PC-3 (cell line): ENCODE measurements around the gene CFAP73. TPM values are rescaled to one million over a fixed set of nuclear protein-coding genes. Genes with fewer than 3 reads are reported as not detected.

Source experiments
- ATAC-seq: fragments of 200-7000 bp; cut with Tn5 transposase; 2 replicates; pipeline ENCODE4 v1.9.1; 2020; ENCODE audit warnings: mild to moderate bottlenecking, moderate library complexity
- BruUV-seq: library from RNA; stranded (reverse); fragments of 400-500 nt; replicated peaks from 2 replicates; lab custom pipeline; 2021; lab: Mats Ljungman, UMichigan
- CTCF ChIA-PET: fragments of 300-600 bp; sonication (Branson Sonifier 250); formaldehyde crosslinking; loops from one replicate; lab custom pipeline; 2022; ENCODE audit warnings: antibody characterized with exemption; lab: Charles Lee
- POLR2A ChIA-PET: fragments of 300-600 bp; sonication (Branson Sonifier 250); formaldehyde crosslinking; loops from one replicate; lab custom pipeline; 2022; ENCODE audit warnings: antibody characterized with exemption; ENCODE audit not compliant: unreplicated experiment; lab: Charles Lee
- DNase-seq: peaks from one replicate; pipeline ENCODE4 v3.0.0-alpha.2; 2015
- H2AFZ ChIP-seq: fragments of 300-600 bp; sonication (generic); 2 replicates; pipeline ENCODE4 v1.6.0; 2016; ENCODE audit warnings: antibody characterized with exemption, low read length
- H3F3A ChIP-seq: fragments of 300-600 bp; sonication (generic); one replicate; pipeline ENCODE4 v1.6.0; 2017; ENCODE audit warnings: antibody characterized with exemption, low read length, control low read depth, mild to moderate bottlenecking; ENCODE audit not compliant: unreplicated experiment
- H3K27ac ChIP-seq: fragments of 300-600 bp; sonication (generic); 2 replicates; pipeline ENCODE4 v1.5.1; 2016; ENCODE audit warnings: mild to moderate bottlenecking, low read length
- H3K27me3 ChIP-seq: fragments of 300-600 bp; sonication (generic); 2 replicates; pipeline ENCODE4 v1.6.1; 2016; ENCODE audit warnings: low read length, mixed read lengths
- H3K36me3 ChIP-seq: fragments of 300-600 bp; sonication (generic); 2 replicates; pipeline ENCODE4 v1.6.1; 2016; ENCODE audit warnings: low read depth, mixed run types, low read length, mixed read lengths
- H3K4me1 ChIP-seq: fragments of 300-600 bp; sonication (generic); 2 replicates; pipeline ENCODE4 v1.5.1; 2016; ENCODE audit warnings: low read length; ENCODE audit not compliant: insufficient read depth
- H3K4me2 ChIP-seq: fragments of 300-600 bp; sonication (generic); 2 replicates; pipeline ENCODE4 v1.6.0; 2016; ENCODE audit warnings: low read length
- H3K4me3 ChIP-seq: fragments of 300-600 bp; sonication (generic); 2 replicates; pipeline ENCODE4 v1.5.1; 2016; ENCODE audit warnings: mild to moderate bottlenecking, low read length, mixed read lengths
- H3K79me2 ChIP-seq: fragments of 300-600 bp; sonication (generic); 2 replicates; pipeline ENCODE4 v1.6.1; 2017; ENCODE audit warnings: low read length, mixed read lengths
- H3K9ac ChIP-seq: fragments of 300-600 bp; sonication (generic); 2 replicates; pipeline ENCODE4 v1.6.0; 2016; ENCODE audit warnings: mild to moderate bottlenecking, low read length
- H3K9me2 ChIP-seq: fragments of 300-600 bp; sonication (generic); replicated peaks from 2 replicates; pipeline ENCODE4 v1.6.1; 2016; ENCODE audit warnings: mixed run types, low read length, mixed read lengths
- H3K9me3 ChIP-seq: fragments of 300-600 bp; sonication (generic); 2 replicates; pipeline ENCODE4 v1.6.1; 2016; ENCODE audit warnings: low read length, mixed read lengths
- H4K20me1 ChIP-seq: fragments of 300-600 bp; sonication (generic); 2 replicates; pipeline ENCODE4 v1.6.1; 2016; ENCODE audit warnings: low read length, mixed read lengths
- EZH2 ChIP-seq: fragments of 300-600 bp; sonication (generic); IDR thresholded peaks from one replicate; pipeline ENCODE4 v1.6.1; 2017; ENCODE audit warnings: antibody characterized with exemption, mild to moderate bottlenecking, low read length; ENCODE audit not compliant: unreplicated experiment
- EZH2phosphoT487 ChIP-seq: fragments of 300-600 bp; sonication (generic); IDR thresholded peaks from 2 replicates; pipeline ENCODE4 v1.6.1; 2018; ENCODE audit warnings: mild to moderate bottlenecking, antibody characterized with exemption, low read length, borderline replicate concordance
- intact Hi-C: fragments of 100-400 bp; cut with micrococcal nuclease; formaldehyde crosslinking; loops from 2 replicates; pipeline ENCODE4 v1.9.0; 2023
- total RNA-seq: library from RNA; depleted of rRNA; stranded (reverse); fragments of >200 nt; gene quantifications from 2 replicates; pipeline ENCODE4 v1.2.3, GENCODE V29; 2014
- TF ChIP-seq, protein P1 (sequence below): fragments of 300-600 bp; sonication (generic); conservative IDR thresholded peaks from 2 replicates; pipeline ENCODE4 v1.5.1; 2017; ENCODE audit warnings: antibody characterized with exemption, low read depth, mild to moderate bottlenecking, low read length

Gene CFAP73
- total RNA-seq, 1 experiment from 2014 or later: not detected

DNA sequence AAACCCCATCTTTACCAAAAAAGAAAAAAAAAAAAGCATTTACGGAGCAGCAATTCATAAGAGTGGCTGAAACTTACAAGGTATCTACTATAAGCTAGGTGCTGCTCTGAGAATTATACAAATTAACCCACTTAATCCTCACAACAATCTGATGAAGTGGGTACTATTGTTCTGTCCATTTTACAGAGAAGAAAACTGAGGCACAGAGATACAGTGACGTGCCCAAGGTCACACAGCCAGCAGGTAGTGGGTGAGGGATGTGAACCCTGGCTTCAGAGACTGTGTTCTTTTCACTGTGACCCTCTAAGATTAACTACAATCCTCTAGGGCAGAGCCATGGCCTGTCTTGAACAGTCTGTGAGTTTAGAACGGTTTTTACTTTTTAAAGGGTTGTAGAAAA, 32.5 kb downstream of the CFAP73 start:
- Histone ChIP-seq H3K4me1 (peaks cover 20% of the 10 kb centered on the region), H4K20me1 (peaks cover 35% of the 10 kb centered on the region), H3K36me3 (peaks cover 51% of the 10 kb centered on the region), H3K4me2 (no peak overlapping the region), H3K4me3 (no peak overlapping the region), H2AFZ (no peak overlapping the region), H3K27me3 (no peaks in the 10 kb centered on the region), H3F3A (no peaks in the 10 kb centered on the region), H3K79me2 (peaks cover 70% of the 10 kb centered on the region), H3K9ac (no peak overlapping the region), H3K9me2 (no peaks in the 10 kb centered on the region), H3K9me3 (no peaks in the 10 kb centered on the region), H3K27ac (no peak overlapping the region)
- BruUV-seq: no TSS peak
- ChIA-PET POLR2A (interaction anchor here (0.6 to 0.7 kb wide), 2 partner anchors 77 to 1340 kb away, joined by 3 to 6 read pairs; partner anchors contain the start of gene MAPKAPK5), CTCF (no interaction called here)
- TF ChIP-seq EZH2: no peak
- no peak for DNase-seq
- intact Hi-C loops: no loop called here
- ATAC-seq: no peak

DNA sequence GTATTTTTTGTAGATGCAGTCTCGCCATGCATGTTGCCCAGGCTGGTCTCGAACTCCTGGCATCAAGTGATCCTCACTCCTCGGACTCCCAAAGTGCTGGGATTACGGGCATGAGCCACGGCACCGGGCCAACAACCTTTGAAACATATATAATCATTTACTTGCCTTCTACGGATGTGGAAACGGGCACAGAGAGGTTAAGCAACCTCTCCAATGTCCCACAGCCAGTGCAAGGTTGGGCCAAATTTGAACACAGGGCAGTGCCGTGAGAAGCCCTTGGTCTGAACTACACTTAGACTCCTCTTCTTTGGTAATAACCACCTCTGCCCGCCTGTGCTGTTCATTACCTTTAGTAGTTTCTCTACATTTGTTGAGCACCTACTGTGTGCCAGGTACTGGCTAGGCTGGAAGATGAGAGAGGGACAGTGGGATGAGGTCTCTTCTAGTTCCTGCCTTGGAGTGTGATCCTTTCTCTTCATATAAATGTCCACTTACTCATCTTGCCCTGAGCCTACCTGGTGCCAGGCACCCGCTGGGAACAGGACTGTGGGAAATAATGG, 33.6 kb downstream of the CFAP73 start:
- DNase-seq: no peak
- ATAC-seq: no peak
- H3K9me3 ChIP-seq: no peaks in the 10 kb centered on the region
- H3K9ac ChIP-seq: no peak overlapping the region
- TF ChIP-seq, protein P1, sequence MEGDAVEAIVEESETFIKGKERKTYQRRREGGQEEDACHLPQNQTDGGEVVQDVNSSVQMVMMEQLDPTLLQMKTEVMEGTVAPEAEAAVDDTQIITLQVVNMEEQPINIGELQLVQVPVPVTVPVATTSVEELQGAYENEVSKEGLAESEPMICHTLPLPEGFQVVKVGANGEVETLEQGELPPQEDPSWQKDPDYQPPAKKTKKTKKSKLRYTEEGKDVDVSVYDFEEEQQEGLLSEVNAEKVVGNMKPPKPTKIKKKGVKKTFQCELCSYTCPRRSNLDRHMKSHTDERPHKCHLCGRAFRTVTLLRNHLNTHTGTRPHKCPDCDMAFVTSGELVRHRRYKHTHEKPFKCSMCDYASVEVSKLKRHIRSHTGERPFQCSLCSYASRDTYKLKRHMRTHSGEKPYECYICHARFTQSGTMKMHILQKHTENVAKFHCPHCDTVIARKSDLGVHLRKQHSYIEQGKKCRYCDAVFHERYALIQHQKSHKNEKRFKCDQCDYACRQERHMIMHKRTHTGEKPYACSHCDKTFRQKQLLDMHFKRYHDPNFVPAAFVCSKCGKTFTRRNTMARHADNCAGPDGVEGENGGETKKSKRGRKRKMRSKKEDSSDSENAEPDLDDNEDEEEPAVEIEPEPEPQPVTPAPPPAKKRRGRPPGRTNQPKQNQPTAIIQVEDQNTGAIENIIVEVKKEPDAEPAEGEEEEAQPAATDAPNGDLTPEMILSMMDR: no peak
- TF ChIP-seq EZH2phosphoT487 (no peak), EZH2 (no peak)
- H3K79me2 ChIP-seq: peaks cover 80% of the 10 kb centered on the region
- H3K36me3 ChIP-seq: peaks cover 39% of the 10 kb centered on the region
- H3K9me2 ChIP-seq: no peaks in the 10 kb centered on the region
- peaks cover 38% of the 10 kb centered on the region for H4K20me1 ChIP-seq
- no peak overlapping the region for H3K4me3 ChIP-seq
- ChIA-PET POLR2A (no interaction called here), CTCF (no interaction called here)
- H3F3A ChIP-seq: no peaks in the 10 kb centered on the region
- no TSS peak for BruUV-seq
- no peak overlapping the region for H2AFZ ChIP-seq
- H3K27me3 ChIP-seq: no peaks in the 10 kb centered on the region
- H3K4me1 ChIP-seq: peaks cover 24% of the 10 kb centered on the region
- no peak overlapping the region for H3K27ac ChIP-seq
- peak overlapping the region; percentile 90 for H3K4me2 ChIP-seq
- intact Hi-C loops: no loop called here

DNA sequence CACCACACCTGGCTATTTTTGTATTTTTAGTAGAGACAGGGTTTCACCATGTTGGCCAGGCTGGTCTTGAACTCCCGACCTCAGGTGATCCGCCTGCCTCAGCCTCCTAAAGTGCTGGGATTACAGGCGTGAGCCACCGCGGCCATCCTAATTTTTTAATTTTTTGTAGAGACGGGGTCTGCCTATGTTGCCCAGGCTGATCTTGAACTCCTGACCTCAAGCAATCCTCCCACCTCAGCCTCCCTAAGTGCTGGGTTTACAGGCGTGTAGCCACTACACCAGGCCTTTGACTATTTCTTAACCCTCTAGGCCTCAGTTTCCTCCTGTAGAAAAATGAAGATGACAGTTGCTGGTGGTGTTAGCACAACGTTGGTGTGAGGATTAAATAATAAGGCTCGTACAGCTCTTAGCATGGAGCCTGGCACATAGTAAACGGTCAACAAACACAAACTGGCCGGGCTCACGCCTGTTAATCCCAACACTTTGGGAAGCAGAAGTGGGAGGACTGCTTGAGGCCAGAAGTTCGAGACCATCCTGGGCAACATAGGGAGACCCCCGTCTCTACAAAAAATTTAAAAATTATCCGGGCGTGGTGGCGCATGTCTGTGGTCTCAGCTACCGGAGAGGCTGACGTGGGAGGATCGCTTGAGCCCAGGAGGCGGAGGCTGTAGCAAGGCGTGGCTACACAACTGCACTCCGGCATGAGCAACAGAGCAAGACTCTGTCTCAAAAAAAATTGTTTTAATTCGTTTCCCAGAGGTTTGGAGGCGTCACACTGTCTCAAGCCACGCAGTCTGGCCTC, 34.8 kb downstream of the CFAP73 start:
- H3K27ac ChIP-seq: peak overlapping the region; percentile 91
- peak; percentile 65 for ATAC-seq
- peaks cover 32% of the 10 kb centered on the region for H3K36me3 ChIP-seq
- peak overlapping the region; percentile 100 for H3K9ac ChIP-seq
- peak overlapping the region; percentile 86 for H2AFZ ChIP-seq
- intact Hi-C loops: no loop called here
- peak overlapping the region; percentile 90 for H3K4me2 ChIP-seq
- no peak for DNase-seq
- TF ChIP-seq EZH2phosphoT487 (no peak), EZH2 (no peak)
- TF ChIP-seq, protein P1: no peak
- no peaks in the 10 kb centered on the region for H3F3A ChIP-seq
- peaks cover 83% of the 10 kb centered on the region for H3K79me2 ChIP-seq
- no TSS peak for BruUV-seq
- no peaks in the 10 kb centered on the region for H3K9me3 ChIP-seq
- no peaks in the 10 kb centered on the region for H3K27me3 ChIP-seq
- no peaks in the 10 kb centered on the region for H3K9me2 ChIP-seq
- H3K4me1 ChIP-seq: peaks cover 24% of the 10 kb centered on the region
- POLR2A ChIA-PET: no interaction called here
- H3K4me3 ChIP-seq: peak overlapping the region; percentile 95
- H4K20me1 ChIP-seq: peaks cover 38% of the 10 kb centered on the region
- CTCF ChIA-PET: no interaction called here
